ENCODE data around the gene GPC5. TPM values are rescaled to one million over a fixed set of nuclear protein-coding genes. Genes with fewer than 3 reads are reported as not detected.
"Not testable (repeated sequence)": the region's sequence is repeated elsewhere in the genome, so short reads cannot be mapped to it uniquely, and the experiment has no call there.

GPC5 gene
- polyA plus RNA-seq, 1 experiment, result not detected

DNA sequence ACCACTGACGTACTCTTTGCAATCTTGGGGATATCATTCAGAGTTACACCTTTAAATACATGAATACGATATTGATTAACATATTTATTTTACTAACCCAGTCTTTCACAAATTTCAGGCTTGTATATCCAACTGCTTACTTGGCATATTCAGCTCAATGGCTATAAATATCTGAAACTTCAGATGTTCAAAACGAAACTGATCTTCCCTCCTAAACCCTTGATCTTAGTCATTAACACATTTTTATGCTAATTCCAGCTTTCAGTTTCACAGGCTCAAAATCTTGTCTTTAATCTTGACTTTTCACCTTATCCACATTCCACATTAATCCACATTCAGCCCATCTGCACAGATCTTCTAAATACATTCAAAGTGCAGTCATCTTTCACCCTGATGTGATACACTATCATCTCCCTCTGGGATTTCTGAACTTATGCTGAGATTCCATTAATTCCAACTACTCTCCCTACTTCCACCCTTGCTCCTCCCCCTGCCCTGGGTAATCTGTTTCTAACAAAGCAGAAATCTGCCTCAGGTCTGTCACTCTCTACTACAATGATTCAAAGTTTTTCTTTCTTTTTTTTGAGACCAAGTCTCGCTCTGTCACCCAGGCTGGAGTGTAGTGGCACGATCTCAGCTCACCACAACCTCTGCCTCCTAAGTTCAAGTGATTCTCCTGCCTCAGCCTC is 387.2 kb downstream of the GPC5 start:
- DNase-seq (ENCODE audit: low read depth), result no peak
- Histone ChIP-seq H3K4me3 (ENCODE audit: low read depth, low read length) (no peak overlapping the region), H3K27me3 (ENCODE audit: control insufficient read depth, insufficient read depth, low read length) (no peaks in the 10 kb centered on the region), H3K36me3 (ENCODE audit: control insufficient read depth, insufficient read depth, low read length) (no peaks in the 10 kb centered on the region)
- POLR2A ChIA-PET, result no interaction called here
- no peak for TF ChIP-seq CTCF (IDR thresholded peaks at IDR 0.05; ENCODE audit: insufficient read depth, low read depth, low read length)
- CTCF ChIA-PET, result no interaction called here

GRCh38 chr13:91792054-91792453 is 393.6 kb downstream of the GPC5 start:
- POLR2A ChIA-PET, result no interaction called here
- no peak overlapping the region for H3K4me3 ChIP-seq (ENCODE audit: low read depth, low read length)

DNA sequence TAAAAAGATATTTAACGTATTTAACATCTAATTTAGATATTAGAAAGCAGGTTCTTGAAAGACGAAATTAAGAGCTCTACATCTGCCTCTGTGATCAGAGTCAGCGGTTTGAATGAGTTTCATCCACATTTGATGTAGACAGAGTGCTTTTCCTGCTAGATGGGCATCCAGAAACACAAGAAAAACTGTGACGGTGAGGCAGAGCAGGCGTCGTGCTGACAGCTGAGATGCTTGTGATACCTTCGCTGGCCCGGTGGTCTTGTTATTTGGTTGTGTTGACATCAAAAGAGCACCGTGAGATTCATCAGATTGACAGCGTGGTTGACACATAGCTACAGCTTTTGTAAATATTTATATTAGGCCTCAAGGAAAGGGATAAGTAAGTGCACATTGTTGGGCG is 399.1 kb downstream of the GPC5 start:
- Histone ChIP-seq H3K4me3 (ENCODE audit: low read depth, low read length) (no peak overlapping the region), H3K36me3 (ENCODE audit: control insufficient read depth, insufficient read depth, low read length) (no peaks in the 10 kb centered on the region), H3K27me3 (ENCODE audit: control insufficient read depth, insufficient read depth, low read length) (no peaks in the 10 kb centered on the region)
- CTCF ChIA-PET, result no interaction called here
- no peak for DNase-seq (ENCODE audit: low read depth)
- no peak for TF ChIP-seq CTCF (IDR thresholded peaks at IDR 0.05; ENCODE audit: insufficient read depth, low read depth, low read length)
- POLR2A ChIA-PET, result no interaction called here

More at GRCh38 chr13:91792054-91792453, 393.6 kb downstream of the GPC5 start:
- no peak for TF ChIP-seq CTCF (IDR thresholded peaks at IDR 0.05; ENCODE audit: insufficient read depth, low read depth, low read length)
- CTCF ChIA-PET, result no interaction called here
- no peaks in the 10 kb centered on the region for H3K27me3 ChIP-seq (ENCODE audit: control insufficient read depth, insufficient read depth, low read length)
- no peak for DNase-seq (ENCODE audit: low read depth)
- no peaks in the 10 kb centered on the region for H3K36me3 ChIP-seq (ENCODE audit: control insufficient read depth, insufficient read depth, low read length)

- POLR2A ChIA-PET; H3K36me3 ChIP-seq (ENCODE audit: control insufficient read depth, insufficient read depth, low read length); DNase-seq (ENCODE audit: low read depth); H3K27me3 ChIP-seq (ENCODE audit: control insufficient read depth, insufficient read depth, low read length); CTCF ChIA-PET; H3K4me3 ChIP-seq (ENCODE audit: low read depth, low read length): not testable (repeated sequence)
Measured at GRCh38 chr13:91798338-91798737, 399.9 kb downstream of the GPC5 start.

DNA sequence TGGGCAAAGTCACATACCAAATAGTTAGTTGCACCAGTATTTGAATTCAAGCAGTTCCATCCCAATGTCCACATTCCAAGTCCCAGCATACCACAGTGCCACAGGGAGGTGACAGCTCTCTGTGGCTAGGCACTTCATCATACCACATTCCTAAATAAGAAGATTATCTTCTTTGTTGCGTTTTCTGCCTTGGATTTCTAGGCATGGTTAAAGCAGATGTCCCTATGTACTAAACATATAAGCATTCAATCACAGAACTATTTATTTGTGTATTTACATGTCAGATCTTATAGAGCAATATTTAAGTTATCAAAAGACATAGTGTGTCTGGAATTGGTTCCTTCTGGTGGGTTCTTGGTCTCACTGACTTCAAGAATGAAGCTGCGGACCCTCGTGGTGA is 403.4 kb downstream of the GPC5 start:
- H3K4me3 ChIP-seq (ENCODE audit: low read depth, low read length); CTCF ChIA-PET; DNase-seq (ENCODE audit: low read depth); H3K27me3 ChIP-seq (ENCODE audit: control insufficient read depth, insufficient read depth, low read length); H3K36me3 ChIP-seq (ENCODE audit: control insufficient read depth, insufficient read depth, low read length); POLR2A ChIA-PET: not testable (repeated sequence)

DNA sequence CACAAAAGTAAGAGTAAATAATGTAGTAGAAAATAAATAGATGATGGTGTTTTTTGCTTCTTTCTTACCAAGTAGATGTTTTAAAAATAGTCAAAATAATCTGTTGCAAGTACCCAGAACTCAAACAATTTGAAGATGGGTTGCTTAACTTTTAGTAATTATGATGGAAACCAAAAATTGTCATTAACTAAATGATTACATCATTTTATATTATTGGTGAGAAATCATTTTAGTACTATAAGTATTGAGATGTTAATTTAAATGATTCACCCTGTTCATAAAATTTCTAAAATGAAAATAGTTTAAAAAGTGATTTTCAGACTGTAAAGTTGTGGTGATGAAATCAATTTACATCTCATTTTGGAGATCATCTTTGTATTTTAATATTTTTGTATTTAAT is 404.5 kb downstream of the GPC5 start:
- TF ChIP-seq CTCF (IDR thresholded peaks at IDR 0.05; ENCODE audit: insufficient read depth, low read depth, low read length), result no peak

More for the DNA sequence above, 404.5 kb downstream of the GPC5 start:
- no peak for DNase-seq (ENCODE audit: low read depth)
- CTCF ChIA-PET, result no interaction called here
- Histone ChIP-seq H3K4me3 (ENCODE audit: low read depth, low read length) (no peak overlapping the region), H3K36me3 (ENCODE audit: control insufficient read depth, insufficient read depth, low read length) (no peaks in the 10 kb centered on the region), H3K27me3 (ENCODE audit: control insufficient read depth, insufficient read depth, low read length) (no peaks in the 10 kb centered on the region)
- POLR2A ChIA-PET, result no interaction called here
